Lower leg skin (tissue), 3 donors: Measurements from ENCODE around the gene LOXL1.

Source experiments
- CTCF ChIP-seq, 3 donors: fragments of 450-650 bp; IDR thresholded peaks; one replicate each; pipeline ENCODE4 v1.5.1; 2016; ENCODE audit warnings: antibody characterized with exemption in 3 of 3, mild to moderate bottlenecking in 3 of 3, moderate library complexity in 2 of 3
- POLR2A ChIP-seq, 2 donors: fragments of 450-650 bp; IDR thresholded peaks; one replicate each; pipeline ENCODE4 v1.6.1; 2016 to 2017; ENCODE audit warnings: antibody characterized with exemption in 2 of 2, mild to moderate bottlenecking in 1 of 2, moderate library complexity in 1 of 2

GRCh38 chr15:73986776-73987056, 60.5 kb downstream of the LOXL1 start:
- no peak for TF ChIP-seq POLR2A (IDR thresholded peaks at IDR 0.05)
- TF ChIP-seq CTCF (IDR thresholded peaks at IDR 0.05): no peak
